ENCODE measurements around the gene TRIM14.

GRCh38 chr9:98094316-98094715 is 24.7 kb downstream of the TRIM14 start:
- no peak for TF ChIP-seq POLR2A (IDR thresholded peaks at IDR 0.05; ENCODE audit: low read depth, low read length)
- TF ChIP-seq POLR2AphosphoS5 (IDR thresholded peaks at IDR 0.05; ENCODE audit: low read depth, low read length) = no peak
- no peak for TF ChIP-seq PAX5 (IDR thresholded peaks at IDR 0.05; ENCODE audit: insufficient read depth, low read length, severe bottlenecking)
- no peak for TF ChIP-seq TAF1 (IDR thresholded peaks at IDR 0.05; ENCODE audit: low read depth, low read length)

All from GM12891 (cell line).